GM11168 (cell line): Measurements from ENCODE around the gene KIFBP.
"Not testable (repeated sequence)": the region's sequence is repeated elsewhere in the genome, so short reads cannot be mapped to it uniquely, and the experiment has no call there.

ENCODE experiments used
- in situ Hi-C: fragments of 300-500 bp; cut with MboI; formaldehyde crosslinking; loops from one replicate; pipeline ENCODE4 v1.12.0; 2022; ENCODE audit warnings: low sequenced_read_pairs; ENCODE audit not compliant: unreplicated experiment

KIFBP gene, protein sequence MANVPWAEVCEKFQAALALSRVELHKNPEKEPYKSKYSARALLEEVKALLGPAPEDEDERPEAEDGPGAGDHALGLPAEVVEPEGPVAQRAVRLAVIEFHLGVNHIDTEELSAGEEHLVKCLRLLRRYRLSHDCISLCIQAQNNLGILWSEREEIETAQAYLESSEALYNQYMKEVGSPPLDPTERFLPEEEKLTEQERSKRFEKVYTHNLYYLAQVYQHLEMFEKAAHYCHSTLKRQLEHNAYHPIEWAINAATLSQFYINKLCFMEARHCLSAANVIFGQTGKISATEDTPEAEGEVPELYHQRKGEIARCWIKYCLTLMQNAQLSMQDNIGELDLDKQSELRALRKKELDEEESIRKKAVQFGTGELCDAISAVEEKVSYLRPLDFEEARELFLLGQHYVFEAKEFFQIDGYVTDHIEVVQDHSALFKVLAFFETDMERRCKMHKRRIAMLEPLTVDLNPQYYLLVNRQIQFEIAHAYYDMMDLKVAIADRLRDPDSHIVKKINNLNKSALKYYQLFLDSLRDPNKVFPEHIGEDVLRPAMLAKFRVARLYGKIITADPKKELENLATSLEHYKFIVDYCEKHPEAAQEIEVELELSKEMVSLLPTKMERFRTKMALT

DNA sequence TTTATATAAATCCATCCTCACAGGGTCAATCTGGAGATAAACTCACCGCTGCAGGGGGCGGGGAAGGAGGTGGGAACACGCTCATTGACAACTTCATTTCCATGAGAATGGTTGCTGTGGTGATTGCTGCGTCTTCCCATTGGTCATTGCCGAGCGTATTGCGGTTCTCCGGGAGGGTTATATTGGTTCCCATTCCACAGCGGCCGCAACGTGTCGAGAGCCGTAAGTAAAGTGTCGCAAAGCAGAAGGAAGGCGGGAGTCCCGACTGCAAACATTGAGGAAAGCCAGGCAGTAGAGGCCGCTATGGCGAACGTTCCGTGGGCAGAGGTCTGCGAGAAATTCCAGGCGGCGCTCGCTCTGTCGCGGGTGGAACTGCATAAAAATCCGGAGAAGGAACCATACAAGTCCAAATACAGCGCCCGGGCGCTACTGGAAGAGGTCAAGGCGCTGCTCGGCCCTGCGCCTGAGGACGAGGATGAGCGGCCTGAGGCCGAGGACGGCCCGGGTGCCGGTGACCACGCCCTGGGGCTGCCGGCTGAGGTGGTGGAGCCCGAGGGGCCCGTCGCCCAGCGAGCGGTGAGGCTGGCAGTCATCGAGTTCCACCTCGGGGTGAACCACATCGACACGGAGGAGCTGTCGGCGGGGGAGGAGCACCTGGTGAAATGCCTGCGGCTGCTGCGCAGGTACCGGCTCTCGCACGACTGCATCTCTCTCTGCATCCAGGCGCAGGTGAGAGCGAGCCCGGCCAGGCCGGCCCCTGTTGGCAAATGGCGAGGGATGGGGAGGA is at the start of gene KIFBP:
Gene KIFBP, plus strand, starts transcription at position 274 of the 787 bp plus-strand sequence. Its CDS starts 30 bp downstream, at position 304.
- in situ Hi-C loops: no loop called here

DNA sequence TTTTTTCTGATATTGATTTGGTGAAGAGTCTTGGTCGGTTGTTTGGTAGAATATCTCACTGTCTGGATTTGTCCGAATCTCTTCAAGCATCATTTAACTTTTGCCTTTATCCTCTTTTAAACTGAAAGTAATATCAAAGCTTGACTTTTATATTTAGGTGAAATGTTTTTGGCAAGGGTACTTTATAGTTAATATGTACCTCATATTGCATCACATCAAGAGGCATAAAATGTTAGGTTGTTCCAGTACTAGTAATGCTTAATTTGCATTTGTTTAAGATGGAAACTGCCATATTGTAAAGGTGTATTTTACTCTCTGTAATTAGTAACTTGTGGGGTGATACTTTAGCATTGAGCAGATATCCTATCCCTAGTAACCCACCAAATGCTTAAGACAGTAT is 49.7 kb upstream of the KIFBP start:
- in situ Hi-C loops: no loop called here

DNA sequence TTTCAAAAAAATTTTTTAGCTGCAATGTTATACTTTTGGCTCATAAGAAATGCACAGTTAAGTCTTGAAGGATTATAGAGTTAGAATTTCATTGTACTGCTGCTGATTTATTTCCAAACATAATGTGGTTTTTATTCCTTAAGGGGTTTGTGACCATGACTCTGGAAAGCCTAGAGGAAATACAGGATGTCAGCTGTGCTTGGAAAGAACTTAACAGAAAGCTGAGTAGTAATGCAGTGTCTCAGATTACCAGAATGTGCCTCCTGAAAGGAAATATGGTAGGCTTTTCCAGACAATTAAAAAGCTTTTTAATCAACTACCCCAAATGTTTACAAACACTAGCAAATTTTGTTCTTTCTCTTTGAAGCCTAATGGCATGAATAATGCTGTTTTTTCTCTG is 47.7 kb upstream of the KIFBP start:
- in situ Hi-C loops: not testable (repeated sequence)

DNA sequence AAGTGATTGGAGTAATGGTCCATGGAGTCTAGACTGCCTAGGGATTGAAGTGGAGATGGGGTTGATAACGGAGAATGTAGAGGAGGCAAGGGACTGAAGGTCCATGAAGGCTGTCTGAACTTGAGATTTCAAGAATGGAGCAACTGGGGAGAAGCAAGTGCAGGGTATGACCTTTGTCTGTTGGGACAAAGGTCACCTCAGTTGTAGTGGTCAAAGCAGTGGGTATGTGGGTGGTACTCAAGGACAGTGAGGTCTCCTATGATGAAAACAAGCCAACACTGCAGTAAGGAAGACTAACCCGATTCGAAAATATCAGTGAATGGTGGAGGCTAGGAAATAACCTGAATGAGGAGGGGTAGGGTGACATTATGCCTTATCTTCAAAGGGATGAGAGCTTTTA is 38.0 kb upstream of the KIFBP start:
- in situ Hi-C loops: no loop called here

DNA sequence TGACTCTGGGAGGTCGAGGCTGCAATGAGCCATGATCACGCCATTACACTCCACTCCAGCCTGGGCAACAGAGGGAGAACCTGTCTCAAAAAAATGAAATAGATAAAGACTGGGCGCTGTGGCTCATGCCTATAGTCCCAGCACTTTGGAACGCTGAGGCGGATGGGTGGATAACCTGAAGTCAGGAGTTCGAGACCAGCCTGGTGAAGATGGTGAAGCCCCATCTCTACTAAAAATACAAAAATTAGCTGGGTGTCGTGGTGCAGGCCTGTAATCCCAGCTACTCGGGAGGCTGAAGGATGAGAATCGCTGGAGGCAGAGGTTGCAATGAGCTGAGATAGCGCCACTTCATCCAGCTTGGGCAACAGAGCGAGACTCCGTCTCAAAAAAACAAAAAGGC is 33.7 kb upstream of the KIFBP start:
- in situ Hi-C loops: no loop called here

DNA sequence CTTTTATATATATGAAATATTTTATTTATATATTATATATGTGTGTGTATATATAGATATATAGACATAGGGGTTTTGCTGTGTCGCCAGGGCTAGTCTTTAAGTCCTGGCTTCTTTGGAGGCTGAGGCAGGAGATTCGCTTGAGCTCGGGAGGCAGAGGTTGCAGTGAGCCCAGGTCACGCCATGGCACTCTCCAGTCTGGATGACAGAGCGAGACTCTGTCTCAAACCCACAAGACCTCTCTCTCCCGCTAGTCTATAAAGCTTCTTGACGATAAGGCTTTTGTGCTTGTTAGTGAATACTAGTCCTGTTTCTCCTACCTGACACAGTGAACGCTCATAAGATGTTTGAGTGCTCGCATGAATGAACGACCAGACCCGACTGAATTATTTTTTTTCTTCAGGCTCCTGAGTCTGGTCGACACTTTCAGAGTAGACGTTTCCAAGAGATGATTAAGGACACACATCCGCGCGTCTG is 33.2 kb upstream of the KIFBP start:
- in situ Hi-C loops: no loop called here

DNA sequence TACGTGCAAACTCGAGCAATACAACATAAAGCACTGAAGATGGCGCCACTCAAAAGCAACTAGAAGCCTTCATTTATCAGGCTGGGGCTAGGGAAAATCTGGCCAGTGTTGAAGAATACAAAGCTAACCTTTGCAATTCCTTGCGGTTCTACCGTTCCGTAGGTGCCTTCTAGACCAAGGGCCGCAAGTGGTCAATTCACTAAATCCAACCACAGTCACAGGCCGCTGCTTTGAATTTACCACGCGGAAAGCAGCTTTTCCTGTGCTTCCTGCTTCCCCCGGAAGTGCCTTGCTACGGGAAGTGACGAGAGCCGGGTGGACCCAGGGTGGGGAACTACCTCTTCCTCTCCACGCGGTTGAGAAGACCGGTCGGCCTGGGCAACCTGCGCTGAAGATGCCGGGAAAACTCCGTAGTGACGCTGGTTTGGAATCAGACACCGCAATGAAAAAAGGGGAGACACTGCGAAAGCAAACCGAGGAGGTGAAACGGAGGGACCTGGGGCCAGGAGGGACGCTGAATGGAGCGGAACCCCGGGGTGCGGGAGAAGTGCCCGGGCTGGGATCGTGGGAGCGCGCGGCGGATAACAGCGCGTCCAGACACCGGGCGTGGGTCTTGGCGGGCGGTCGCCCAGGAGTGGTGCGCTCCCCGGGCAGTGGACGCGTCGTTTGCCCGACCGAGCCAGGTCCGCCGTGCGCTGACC is 32.6 kb upstream of the KIFBP start, which contains the start of gene DDX21:
Gene DDX21, plus strand, starts transcription at position 339 of the 701 bp plus-strand sequence. Its CDS starts 56 bp downstream, at position 395.
- in situ Hi-C loops: no loop called here

DNA sequence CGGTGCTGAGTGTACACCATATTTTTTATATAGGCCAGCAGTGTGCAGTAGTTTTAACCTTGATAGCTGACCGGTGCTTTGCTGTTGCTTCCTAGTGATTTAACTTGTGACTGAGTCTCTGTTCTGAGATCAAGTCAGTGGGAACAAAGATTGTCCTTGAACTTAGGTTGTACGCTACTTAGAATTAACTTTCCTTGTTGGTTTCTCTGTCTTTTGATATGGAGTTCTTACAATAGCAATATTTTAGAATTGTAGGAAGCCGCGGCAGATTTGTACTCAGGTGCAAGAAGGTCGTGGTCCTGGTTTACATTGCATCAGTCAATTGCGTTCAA is 31.4 kb upstream of the KIFBP start:
- in situ Hi-C loops: no loop called here

DNA sequence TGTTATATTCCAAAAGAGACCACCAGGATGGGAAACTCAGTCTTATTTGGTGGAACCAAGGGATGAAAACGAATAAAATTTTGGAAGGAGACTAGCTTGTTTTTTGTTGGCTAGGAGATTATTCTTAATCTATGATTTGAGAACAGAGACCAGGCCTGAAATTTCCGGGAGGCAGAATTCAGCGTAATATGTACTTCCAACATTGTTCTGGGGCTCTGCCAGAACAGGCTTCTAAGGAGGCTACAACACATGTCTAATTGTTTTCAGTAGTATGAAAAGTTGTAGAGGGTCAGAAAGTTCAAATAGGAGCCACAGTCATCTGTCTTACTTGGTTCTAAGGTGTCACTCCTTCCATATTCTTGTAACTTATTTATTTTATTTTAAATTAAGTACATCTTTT is 30.9 kb upstream of the KIFBP start:
- in situ Hi-C loops: no loop called here

DNA sequence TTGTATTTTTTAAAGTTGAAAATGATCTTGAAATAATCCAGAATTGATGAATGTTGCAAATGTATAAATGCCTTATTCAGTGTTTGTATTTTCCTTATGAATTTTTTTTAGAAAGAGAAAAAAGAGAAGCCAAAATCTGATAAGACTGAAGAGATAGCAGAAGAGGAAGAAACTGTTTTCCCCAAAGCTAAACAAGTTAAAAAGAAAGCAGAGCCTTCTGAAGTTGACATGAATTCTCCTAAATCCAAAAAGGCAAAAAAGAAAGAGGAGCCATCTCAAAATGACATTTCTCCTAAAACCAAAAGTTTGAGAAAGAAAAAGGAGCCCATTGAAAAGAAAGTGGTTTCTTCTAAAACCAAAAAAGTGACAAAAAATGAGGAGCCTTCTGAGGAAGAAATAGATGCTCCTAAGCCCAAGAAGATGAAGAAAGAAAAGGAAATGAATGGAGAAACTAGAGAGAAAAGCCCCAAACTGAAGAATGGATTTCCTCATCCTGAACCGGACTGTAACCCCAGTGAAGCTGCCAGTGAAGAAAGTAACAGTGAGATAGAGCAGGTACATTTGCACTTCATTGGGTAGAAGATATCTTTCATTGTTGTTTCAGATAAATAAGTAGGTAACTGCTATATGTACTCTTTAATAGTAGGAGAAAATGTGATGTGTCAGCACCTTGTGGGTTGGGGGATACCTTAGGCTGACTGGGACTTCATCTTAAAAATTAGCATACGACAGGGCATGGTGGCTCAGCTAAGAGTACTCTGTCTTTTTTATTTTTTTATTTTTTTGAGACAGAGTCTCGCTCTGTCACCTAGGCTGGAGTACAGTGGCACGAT is 28.7 kb upstream of the KIFBP start:
- in situ Hi-C loops: no loop called here

DNA sequence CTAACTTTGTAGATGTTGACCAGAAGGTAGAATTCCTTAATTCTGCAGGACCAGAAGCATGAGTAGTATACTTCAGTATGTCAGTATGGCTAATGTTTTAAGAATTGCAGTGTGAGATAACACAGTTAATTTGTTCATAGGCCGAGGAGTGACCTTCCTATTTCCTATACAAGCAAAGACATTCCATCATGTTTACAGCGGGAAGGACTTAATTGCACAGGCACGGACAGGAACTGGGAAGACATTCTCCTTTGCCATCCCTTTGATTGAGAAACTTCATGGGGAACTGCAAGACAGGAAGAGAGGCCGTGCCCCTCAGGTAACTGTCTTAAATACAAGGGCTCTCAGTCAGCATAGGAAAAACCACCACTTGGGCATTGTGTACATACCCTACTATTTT is 25.5 kb upstream of the KIFBP start:
- in situ Hi-C loops: no loop called here

DNA sequence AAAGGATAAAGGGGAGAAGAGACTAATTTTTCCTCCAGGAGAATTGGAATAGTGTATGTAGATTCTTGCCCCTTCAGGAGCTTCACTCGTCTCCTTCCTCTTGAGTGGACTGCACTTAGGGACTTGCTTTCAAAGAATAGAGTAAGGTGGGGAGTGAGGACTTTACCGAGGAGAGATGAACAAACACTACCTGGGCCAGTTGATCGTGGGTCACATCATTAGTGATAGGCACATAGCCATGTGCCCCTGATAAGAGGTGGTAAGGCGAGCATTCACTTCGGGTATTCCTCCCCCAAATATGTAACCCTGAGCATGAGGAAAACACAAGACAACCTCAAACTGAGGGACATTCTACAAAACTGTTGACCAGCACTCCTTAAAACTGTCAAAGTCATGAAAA is 14.6 kb upstream of the KIFBP start:
- in situ Hi-C loops: no loop called here

DNA sequence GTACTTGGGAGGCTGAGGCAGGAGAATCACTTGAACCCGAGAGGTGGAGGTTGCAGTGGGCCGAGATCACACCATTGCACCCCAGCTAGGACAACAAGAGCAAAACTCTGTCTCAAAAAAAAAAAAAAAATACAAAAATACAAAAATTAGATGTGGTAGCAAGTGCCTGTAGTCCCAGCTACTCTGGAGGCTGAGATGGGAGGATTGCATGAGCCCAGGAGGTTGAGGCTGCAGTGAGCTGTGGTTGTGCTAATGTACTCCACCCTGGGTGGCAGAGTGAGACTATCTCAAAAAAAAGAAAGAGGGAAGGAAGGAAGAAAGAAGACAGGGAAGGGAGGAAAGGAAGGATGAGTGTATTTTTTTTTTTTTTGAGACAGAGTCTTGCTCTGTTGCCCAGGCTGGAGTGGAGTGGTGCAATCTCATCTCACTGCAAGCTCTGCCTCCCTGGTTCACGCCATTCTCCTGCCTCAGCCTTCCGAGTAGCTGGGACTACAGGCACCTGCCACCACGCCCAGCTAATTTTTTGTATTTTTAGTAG is 12.6 kb upstream of the KIFBP start:
- in situ Hi-C loops: not testable (repeated sequence)

DNA sequence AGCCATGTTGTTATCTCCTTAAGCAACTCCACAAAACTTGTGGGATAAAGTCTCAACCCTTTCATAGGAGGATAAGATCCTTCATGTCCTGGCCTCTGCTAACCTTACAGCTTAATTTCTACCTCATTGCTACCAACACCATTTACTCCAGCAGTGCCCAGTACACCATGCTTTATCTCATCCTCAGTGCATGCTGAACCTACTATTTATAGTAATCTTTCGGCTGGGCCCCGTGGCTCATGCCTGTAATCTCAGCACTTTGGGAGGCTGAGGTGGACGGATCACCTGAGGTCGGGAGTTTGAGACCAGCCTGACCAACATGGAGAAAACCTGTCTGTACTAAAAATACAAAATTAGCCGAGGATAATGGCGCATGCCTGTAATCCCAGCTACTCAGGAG is 8.9 kb upstream of the KIFBP start:
- in situ Hi-C loops: not testable (repeated sequence)

DNA sequence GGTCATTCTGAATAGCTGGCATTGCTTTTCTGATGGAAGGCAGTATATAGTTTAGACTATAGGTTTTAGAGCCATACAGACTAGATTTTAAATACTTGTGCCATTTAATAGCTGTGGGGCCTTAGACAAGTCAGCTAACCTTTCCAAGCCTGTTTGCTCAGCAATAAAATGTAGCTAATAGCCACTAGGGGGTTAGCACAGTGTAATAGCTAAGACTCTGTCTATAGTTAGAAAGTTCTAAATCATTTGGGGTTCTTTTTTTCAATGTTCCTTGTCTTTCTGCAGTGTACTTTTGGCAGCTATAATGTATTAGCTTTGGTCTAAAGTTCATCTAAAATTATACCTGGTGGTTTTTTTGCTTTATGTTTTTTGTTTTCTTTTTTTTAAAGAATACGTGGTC is 7.5 kb upstream of the KIFBP start:
- in situ Hi-C loops: no loop called here

DNA sequence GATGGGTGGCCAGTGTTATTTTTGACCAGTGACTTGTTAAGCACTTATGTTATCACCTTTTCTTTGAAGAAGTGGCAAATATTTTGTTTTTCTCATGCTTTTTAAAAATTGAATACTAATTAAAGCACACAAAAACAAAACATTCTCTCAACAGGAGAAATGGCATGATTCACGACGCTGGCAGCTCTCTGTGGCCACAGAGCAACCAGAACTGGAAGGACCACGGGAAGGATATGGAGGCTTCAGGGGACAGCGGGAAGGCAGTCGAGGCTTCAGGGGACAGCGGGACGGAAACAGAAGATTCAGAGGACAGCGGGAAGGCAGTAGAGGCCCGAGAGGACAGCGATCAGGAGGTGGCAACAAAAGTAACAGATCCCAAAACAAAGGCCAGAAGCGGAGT is 6.2 kb upstream of the KIFBP start:
- in situ Hi-C loops: no loop called here

DNA sequence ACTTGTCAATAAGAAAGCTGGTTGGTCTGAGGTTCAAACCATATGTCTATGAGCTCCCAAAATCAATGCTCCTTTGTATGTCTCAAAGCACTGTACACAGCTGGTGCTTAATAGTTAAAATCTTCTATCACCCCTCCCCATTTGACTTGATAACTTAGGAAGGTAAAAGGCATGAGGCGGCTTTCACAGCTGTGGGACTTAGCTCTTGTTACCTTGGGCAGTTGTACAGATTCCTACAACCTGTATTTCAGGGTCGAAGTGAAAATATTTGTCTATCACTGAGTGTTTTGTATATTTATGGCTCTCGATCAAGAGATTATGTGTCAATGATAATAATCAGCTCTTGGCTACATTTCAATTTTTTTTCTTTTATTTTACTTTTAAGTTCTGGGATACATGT is 992 bp upstream of the KIFBP start:
- in situ Hi-C loops: no loop called here

DNA sequence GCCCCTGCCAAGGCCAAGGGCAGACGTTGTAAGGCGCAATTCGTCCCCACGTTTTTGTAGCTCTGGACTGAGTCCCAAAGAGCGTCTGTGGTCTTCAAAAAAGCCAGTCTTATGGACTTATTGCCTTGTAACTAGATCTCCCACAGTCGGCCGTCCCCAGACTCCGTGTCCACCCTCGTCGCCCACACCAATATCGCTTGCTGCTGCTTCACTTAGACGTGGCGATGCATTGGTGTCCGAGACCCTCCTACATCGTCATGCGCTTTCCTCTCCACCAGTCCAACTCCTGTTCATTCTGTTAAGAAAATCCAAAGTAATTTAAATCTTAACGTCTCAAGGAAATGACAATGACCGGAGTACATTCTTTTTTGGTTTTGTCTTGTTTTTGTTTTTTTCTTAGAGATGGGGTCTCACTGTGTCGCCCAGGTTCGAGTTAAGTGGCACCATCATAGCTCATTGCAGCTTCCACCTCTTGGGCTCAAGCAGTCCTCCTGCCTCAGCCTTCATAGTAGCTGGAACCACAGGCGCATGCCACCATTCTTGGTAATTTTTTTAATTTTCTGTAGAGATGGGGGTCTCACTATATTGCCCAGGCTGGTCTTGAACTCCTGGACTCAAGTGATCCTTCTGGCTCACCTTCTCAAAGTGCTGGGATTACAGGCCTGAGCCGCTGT is 851 bp downstream of the KIFBP start:
- in situ Hi-C loops: no loop called here
